Choroid plexus epithelial cell (primary cell): ENCODE measurements around the gene NKAIN2.

Experiments used
- DNase-seq: peaks from one replicate; pipeline ENCODE4 v3.0.0-alpha.2; 2010; ENCODE audit warnings: low read depth
- H3K4me3 ChIP-seq: 2 replicates; pipeline ENCODE4 v1.5.1; 2011; ENCODE audit warnings: low read depth, mild to moderate bottlenecking, control low read depth, low read length, moderate library complexity
- CTCF ChIP-seq: conservative IDR thresholded peaks from 2 replicates; pipeline ENCODE4 v1.5.1; 2011; ENCODE audit warnings: low read depth, mild to moderate bottlenecking, control low read depth, inconsistent platforms, low read length, moderate library complexity

Gene NKAIN2

GRCh38 chr6:124742971-124743370 is 939.3 kb downstream of the NKAIN2 start:
- no peak overlapping the region for H3K4me3 ChIP-seq
- peak; percentile 61 for DNase-seq
- no peak for TF ChIP-seq CTCF

- DNase-seq, result no peak
- no peak overlapping the region for H3K4me3 ChIP-seq
- no peak for TF ChIP-seq CTCF
These were observed 939.8 kb downstream of the NKAIN2 start for GRCh38 chr6:124743420-124743819.

- no peak overlapping the region for H3K4me3 ChIP-seq
- peak; percentile 22 for DNase-seq
- TF ChIP-seq CTCF, result no peak
These were observed 943.7 kb downstream of the NKAIN2 start for GRCh38 chr6:124747349-124747748.

GRCh38 chr6:124748778-124749177 is 945.1 kb downstream of the NKAIN2 start:
- no peak for TF ChIP-seq CTCF
- no peak for DNase-seq
- H3K4me3 ChIP-seq, result no peak overlapping the region

- DNase-seq, result no peak
- no peak for TF ChIP-seq CTCF
- H3K4me3 ChIP-seq, result no peak overlapping the region
These were observed 949.3 kb downstream of the NKAIN2 start for GRCh38 chr6:124753001-124753400.

GRCh38 chr6:124753562-124754105 is 950.0 kb downstream of the NKAIN2 start:
- DNase-seq, result no peak
- no peak for TF ChIP-seq CTCF
- no peak overlapping the region for H3K4me3 ChIP-seq

GRCh38 chr6:124755321-124755720 is 951.7 kb downstream of the NKAIN2 start:
- no peak for DNase-seq
- TF ChIP-seq CTCF, result no peak
- no peak overlapping the region for H3K4me3 ChIP-seq
